OCI-LY1 (cell line): ENCODE measurements around the gene MMS22L.

Experiments used
- H2AFZ ChIP-seq: fragments of 200-600 bp; sonication (generic), shearing (Covaris generic); 2 replicates; pipeline ENCODE4 v1.6.0; 2014; ENCODE audit warnings: antibody characterized with exemption, mild to moderate bottlenecking, low read length
- H3F3A ChIP-seq: fragments of 200-600 bp; sonication (generic), shearing (Covaris generic); 2 replicates; pipeline ENCODE4 v1.6.0; 2014; ENCODE audit warnings: mild to moderate bottlenecking, antibody characterized with exemption, low read length, moderate library complexity; ENCODE audit not compliant: insufficient read depth
- H3K27ac ChIP-seq: fragments of 200-600 bp; sonication (generic); 2 replicates; pipeline ENCODE4 v1.5.1; 2014; ENCODE audit warnings: low read length, mixed run types, mild to moderate bottlenecking, low read depth; ENCODE audit not compliant: poor library complexity, severe bottlenecking
- H3K27me3 ChIP-seq: fragments of 200-600 bp; sonication (generic); 2 replicates; pipeline ENCODE4 v1.6.0; 2014; ENCODE audit warnings: antibody characterized with exemption, mild to moderate bottlenecking, low read length, moderate library complexity; ENCODE audit not compliant: insufficient read depth
- H3K36me3 ChIP-seq: fragments of 200-600 bp; sonication (generic); 2 replicates; pipeline ENCODE4 v1.6.1; 2014; ENCODE audit warnings: mild to moderate bottlenecking, antibody characterized with exemption, low read length, moderate library complexity, mixed read lengths; ENCODE audit not compliant: insufficient read depth
- H3K4me1 ChIP-seq: fragments of 200-600 bp; sonication (generic); 2 replicates; pipeline ENCODE4 v1.5.1; 2014; ENCODE audit warnings: mild to moderate bottlenecking, low read length, moderate library complexity; ENCODE audit not compliant: insufficient read depth, severe bottlenecking
- H3K4me2 ChIP-seq: fragments of 200-600 bp; sonication (generic), shearing (Covaris generic); 2 replicates; pipeline ENCODE4 v1.6.1; 2014; ENCODE audit warnings: low read length
- H3K4me3 ChIP-seq: fragments of 200-600 bp; sonication (generic); 2 replicates; pipeline ENCODE4 v1.5.1; 2014; ENCODE audit warnings: low read length, low read depth, mild to moderate bottlenecking, mixed read lengths; ENCODE audit not compliant: poor library complexity, severe bottlenecking
- H3K79me2 ChIP-seq: fragments of 200-600 bp; shearing (Covaris generic); 2 replicates; pipeline ENCODE4 v1.6.1; 2016; ENCODE audit warnings: mixed run types, low read length, mixed read lengths; ENCODE audit not compliant: insufficient read depth
- H3K9ac ChIP-seq: fragments of 200-600 bp; sonication (generic), shearing (Covaris generic); 2 replicates; pipeline ENCODE4 v1.6.1; 2014; ENCODE audit warnings: mild to moderate bottlenecking, low read length, mixed read lengths
- H3K9me2 ChIP-seq: fragments of 200-600 bp; sonication (generic), shearing (Covaris generic); 2 replicates; pipeline ENCODE4 v1.6.1; 2014; ENCODE audit warnings: low read depth, mild to moderate bottlenecking, low read length, mixed read lengths
- H3K9me3 ChIP-seq: fragments of 200-600 bp; shearing (Covaris generic); 2 replicates; pipeline ENCODE4 v1.6.1; 2014; ENCODE audit warnings: low read length, mixed read lengths
- H4K20me1 ChIP-seq: fragments of 200-600 bp; sonication (generic), shearing (Covaris generic); 2 replicates; pipeline ENCODE4 v1.6.0; 2016; ENCODE audit warnings: mild to moderate bottlenecking, low read length; ENCODE audit not compliant: insufficient read depth
- CTCF ChIP-seq: fragments of 200-600 bp; sonication (generic), shearing (Covaris generic); IDR thresholded peaks from 2 replicates; pipeline ENCODE4 v1.5.1; 2017; ENCODE audit warnings: mild to moderate bottlenecking, antibody characterized with exemption, low read length, moderate library complexity, mixed read lengths
- EZH2 ChIP-seq: fragments of 200-600 bp; sonication (generic), shearing (Covaris generic); IDR thresholded peaks from 2 replicates; pipeline ENCODE4 v1.8.0; 2017; ENCODE audit warnings: borderline replicate concordance, mixed run types, mild to moderate bottlenecking, antibody characterized with exemption, low read length, moderate library complexity, mixed read lengths

The MMS22L gene

GRCh38 chr6:97138581-97138980, 144.4 kb downstream of the MMS22L start:
- Histone ChIP-seq H3K79me2 (no peaks in the 10 kb centered on the region), H3K9me2 (no peaks in the 10 kb centered on the region), H3K36me3 (no peaks in the 10 kb centered on the region), H2AFZ (no peak overlapping the region), H3K4me2 (no peak overlapping the region), H3K9ac (no peak overlapping the region), H3K27me3 (no peaks in the 10 kb centered on the region), H4K20me1 (no peaks in the 10 kb centered on the region), H3K4me3 (no peak overlapping the region), H3K27ac (no peak overlapping the region), H3K9me3 (no peaks in the 10 kb centered on the region), H3F3A (no peaks in the 10 kb centered on the region), H3K4me1 (no peaks in the 10 kb centered on the region)
- no peak for TF ChIP-seq EZH2
- TF ChIP-seq CTCF: no peak

- Histone ChIP-seq H3K4me3 (no peak overlapping the region), H3K9ac (no peak overlapping the region), H4K20me1 (no peaks in the 10 kb centered on the region), H2AFZ (no peak overlapping the region), H3K27me3 (no peaks in the 10 kb centered on the region), H3K9me2 (no peaks in the 10 kb centered on the region), H3K79me2 (no peaks in the 10 kb centered on the region), H3K27ac (no peak overlapping the region), H3K4me2 (no peak overlapping the region), H3F3A (no peaks in the 10 kb centered on the region), H3K4me1 (no peaks in the 10 kb centered on the region), H3K36me3 (no peaks in the 10 kb centered on the region), H3K9me3 (no peaks in the 10 kb centered on the region)
- TF ChIP-seq EZH2 (no peak), CTCF (no peak)
Measured at GRCh38 chr6:97136626-97137358, 146.2 kb downstream of the MMS22L start.

GRCh38 chr6:97133067-97133466, 149.9 kb downstream of the MMS22L start:
- Histone ChIP-seq H3K27ac (no peak overlapping the region), H4K20me1 (no peaks in the 10 kb centered on the region), H3K4me2 (no peak overlapping the region), H3K79me2 (no peaks in the 10 kb centered on the region), H3K36me3 (no peaks in the 10 kb centered on the region), H3K9me3 (no peaks in the 10 kb centered on the region), H2AFZ (no peak overlapping the region), H3K9me2 (no peaks in the 10 kb centered on the region), H3K27me3 (no peaks in the 10 kb centered on the region), H3K9ac (no peak overlapping the region), H3K4me1 (no peaks in the 10 kb centered on the region), H3F3A (no peaks in the 10 kb centered on the region), H3K4me3 (no peak overlapping the region)
- TF ChIP-seq CTCF (no peak), EZH2 (no peak)
